Neural progenitor cell (in vitro differentiated cells): ENCODE results near the gene LHB. TPM values are rescaled to one million over a fixed set of nuclear protein-coding genes. Genes with fewer than 3 reads are reported as not detected.
"Not testable (repeated sequence)": the region's sequence is repeated elsewhere in the genome, so short reads cannot be mapped to it uniquely, and the experiment has no call there.

Experiments
- DNase-seq: peaks from one replicate; pipeline ENCODE4 v3.0.0-alpha.2; 2016; ENCODE audit warnings: low spot score
- H2AFZ ChIP-seq: fragments of 200-600 bp; sonication (generic); replicated peaks from 2 replicates; pipeline ENCODE4 v1.6.1; 2016; ENCODE audit warnings: antibody characterized with exemption
- H3F3A ChIP-seq: fragments of 200-600 bp; sonication (generic); 2 replicates; pipeline ENCODE4 v1.6.1; 2016; ENCODE audit warnings: antibody characterized with exemption, low read depth
- H3K27ac ChIP-seq: fragments of 200-600 bp; sonication (generic); 2 replicates; pipeline ENCODE4 v1.5.1; 2016; ENCODE audit warnings: mild to moderate bottlenecking
- H3K27me3 ChIP-seq: fragments of 200-600 bp; sonication (generic); 2 replicates; pipeline ENCODE4 v1.6.1; 2016; ENCODE audit warnings: mild to moderate bottlenecking, moderate library complexity
- H3K36me3 ChIP-seq: fragments of 200-600 bp; sonication (generic); 2 replicates; pipeline ENCODE4 v1.5.1; 2016
- H3K4me1 ChIP-seq: fragments of 200-600 bp; sonication (generic); 2 replicates; pipeline ENCODE4 v1.6.1; 2016; ENCODE audit warnings: mixed run types
- H3K4me2 ChIP-seq: fragments of 200-600 bp; sonication (generic); 2 replicates; pipeline ENCODE4 v1.6.1; 2016
- H3K4me3 ChIP-seq: fragments of 200-600 bp; sonication (generic); 2 replicates; pipeline ENCODE4 v1.5.1; 2016
- H3K79me2 ChIP-seq: fragments of 200-600 bp; sonication (generic); 2 replicates; pipeline ENCODE4 v1.6.1; 2016; ENCODE audit warnings: low read depth
- H3K9ac ChIP-seq: fragments of 200-600 bp; sonication (generic); 2 replicates; pipeline ENCODE4 v1.6.1; 2016
- H3K9me3 ChIP-seq: fragments of 200-600 bp; sonication (generic); 2 replicates; pipeline ENCODE4 v1.5.1; 2016; ENCODE audit warnings: low read depth
- H4K20me1 ChIP-seq: fragments of 200-600 bp; sonication (generic); 2 replicates; pipeline ENCODE4 v1.6.1; 2016; ENCODE audit warnings: low read depth
- H3K27ac Mint-ChIP-seq: 3 replicates; pipeline ENCODE4 v1.8.0; 2021; ENCODE audit warnings: mixed read lengths
- H3K27me3 Mint-ChIP-seq: 2 replicates; pipeline ENCODE4 v1.8.0; 2022; ENCODE audit warnings: low read depth, mild to moderate bottlenecking, inconsistent platforms, moderate library complexity, mixed read lengths; ENCODE audit not compliant: insufficient read depth
- H3K36me3 Mint-ChIP-seq: 3 replicates; pipeline ENCODE4 v1.8.0; 2021; ENCODE audit warnings: mixed read lengths
- H3K4me1 Mint-ChIP-seq: 3 replicates; pipeline ENCODE4 v1.8.0; 2021; ENCODE audit warnings: mixed read lengths
- H3K4me3 Mint-ChIP-seq: 3 replicates; pipeline ENCODE4 v1.8.0; 2021; ENCODE audit warnings: mild to moderate bottlenecking, moderate library complexity, mixed read lengths
- H3K9me3 Mint-ChIP-seq: 3 replicates; pipeline ENCODE4 v1.8.0; 2020; ENCODE audit warnings: mixed read lengths
- EZH2 ChIP-seq: fragments of 200-600 bp; sonication (generic); IDR thresholded peaks from 2 replicates; pipeline ENCODE4 v1.6.1; 2017; ENCODE audit warnings: antibody characterized with exemption, mild to moderate bottlenecking, moderate library complexity
- EZH2phosphoT487 ChIP-seq: fragments of 200-600 bp; sonication (generic); IDR thresholded peaks from 2 replicates; pipeline ENCODE4 v1.6.1; 2017; ENCODE audit warnings: antibody characterized with exemption
- total RNA-seq: library from RNA; depleted of rRNA; stranded (reverse); fragments of >200 nt; gene quantifications from 2 replicates; pipeline ENCODE4 v1.2.3, GENCODE V29; 2015; ENCODE audit warnings: low replicate concordance
- TF ChIP-seq, protein P1 (sequence below): fragments of 200-600 bp; sonication (generic); IDR thresholded peaks from 2 replicates; pipeline ENCODE4 v1.5.1; 2017; ENCODE audit warnings: antibody characterized with exemption, mild to moderate bottlenecking

The LHB gene
- total RNA-seq, 1 donor from 2014 or later, result not detected

GRCh38 chr19:49024233-49024632 lies 7.3 kb upstream of the LHB start, which contains the start of gene CGB3:
CGB3 (minus strand) TSS chr19:49024333; CDS start chr19:49023971, 362 bp downstream.
- not testable (repeated sequence) for H3K4me1 ChIP-seq, H3K36me3 Mint-ChIP-seq, H3K9me3 Mint-ChIP-seq, H3K27ac ChIP-seq, H3K79me2 ChIP-seq, DNase-seq, H3K4me3 Mint-ChIP-seq, H3K4me3 ChIP-seq, H3K36me3 ChIP-seq, H3K4me2 ChIP-seq, H3K27ac Mint-ChIP-seq, H3K9me3 ChIP-seq, H2AFZ ChIP-seq, H3F3A ChIP-seq, H4K20me1 ChIP-seq, H3K9ac ChIP-seq
- Mint-ChIP-seq H3K27me3 (peaks cover 17% of the 10 kb centered on the region), H3K4me1 (peaks cover 17% of the 10 kb centered on the region)
- H3K27me3 ChIP-seq, result peaks cover 30% of the 10 kb centered on the region

DNA sequence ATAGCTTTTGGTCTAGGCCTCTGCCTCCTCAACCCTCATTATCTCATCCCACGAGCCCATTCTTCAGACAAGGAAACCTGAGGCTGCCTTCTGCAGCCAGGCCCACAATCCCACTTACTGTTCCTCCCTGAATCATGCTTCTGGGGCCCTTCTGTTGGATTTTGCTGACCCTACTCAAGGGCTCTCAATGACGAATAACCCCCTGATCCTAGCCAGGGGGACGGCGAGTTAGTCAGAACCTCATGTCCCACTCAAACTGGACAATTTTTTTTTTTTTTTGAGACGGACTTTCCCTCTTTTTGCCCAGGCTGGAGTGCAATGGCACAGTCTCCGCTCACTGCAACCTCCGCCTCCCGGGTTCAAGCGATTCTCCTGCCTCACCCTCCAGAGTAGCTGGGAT lies 5.2 kb upstream of the LHB start:
- H3K9ac ChIP-seq, result no peak overlapping the region
- peaks cover 51% of the 10 kb centered on the region for H3K27me3 ChIP-seq
- Mint-ChIP-seq H3K4me1 (peaks cover 19% of the 10 kb centered on the region), H3K36me3 (no peaks in the 10 kb centered on the region), H3K27ac (no peak overlapping the region), H3K4me3 (no peak overlapping the region), H3K9me3 (peaks cover 2% of the 10 kb centered on the region), H3K27me3 (peaks cover 26% of the 10 kb centered on the region)
- no peak for DNase-seq
- H3K9me3 ChIP-seq, result no peaks in the 10 kb centered on the region
- H3K79me2 ChIP-seq, result no peaks in the 10 kb centered on the region
- peaks cover 12% of the 10 kb centered on the region for H3K4me1 ChIP-seq
- no peak overlapping the region for H2AFZ ChIP-seq
- TF ChIP-seq, protein P1, sequence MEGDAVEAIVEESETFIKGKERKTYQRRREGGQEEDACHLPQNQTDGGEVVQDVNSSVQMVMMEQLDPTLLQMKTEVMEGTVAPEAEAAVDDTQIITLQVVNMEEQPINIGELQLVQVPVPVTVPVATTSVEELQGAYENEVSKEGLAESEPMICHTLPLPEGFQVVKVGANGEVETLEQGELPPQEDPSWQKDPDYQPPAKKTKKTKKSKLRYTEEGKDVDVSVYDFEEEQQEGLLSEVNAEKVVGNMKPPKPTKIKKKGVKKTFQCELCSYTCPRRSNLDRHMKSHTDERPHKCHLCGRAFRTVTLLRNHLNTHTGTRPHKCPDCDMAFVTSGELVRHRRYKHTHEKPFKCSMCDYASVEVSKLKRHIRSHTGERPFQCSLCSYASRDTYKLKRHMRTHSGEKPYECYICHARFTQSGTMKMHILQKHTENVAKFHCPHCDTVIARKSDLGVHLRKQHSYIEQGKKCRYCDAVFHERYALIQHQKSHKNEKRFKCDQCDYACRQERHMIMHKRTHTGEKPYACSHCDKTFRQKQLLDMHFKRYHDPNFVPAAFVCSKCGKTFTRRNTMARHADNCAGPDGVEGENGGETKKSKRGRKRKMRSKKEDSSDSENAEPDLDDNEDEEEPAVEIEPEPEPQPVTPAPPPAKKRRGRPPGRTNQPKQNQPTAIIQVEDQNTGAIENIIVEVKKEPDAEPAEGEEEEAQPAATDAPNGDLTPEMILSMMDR, result no peak
- TF ChIP-seq EZH2, result no peak
- TF ChIP-seq EZH2phosphoT487, result no peak
- peaks cover 8% of the 10 kb centered on the region for H4K20me1 ChIP-seq
- H3K4me3 ChIP-seq, result no peak overlapping the region
- H3K36me3 ChIP-seq, result no peaks in the 10 kb centered on the region
- no peak overlapping the region for H3K27ac ChIP-seq
- peaks cover 20% of the 10 kb centered on the region for H3F3A ChIP-seq
- H3K4me2 ChIP-seq, result no peak overlapping the region

DNA sequence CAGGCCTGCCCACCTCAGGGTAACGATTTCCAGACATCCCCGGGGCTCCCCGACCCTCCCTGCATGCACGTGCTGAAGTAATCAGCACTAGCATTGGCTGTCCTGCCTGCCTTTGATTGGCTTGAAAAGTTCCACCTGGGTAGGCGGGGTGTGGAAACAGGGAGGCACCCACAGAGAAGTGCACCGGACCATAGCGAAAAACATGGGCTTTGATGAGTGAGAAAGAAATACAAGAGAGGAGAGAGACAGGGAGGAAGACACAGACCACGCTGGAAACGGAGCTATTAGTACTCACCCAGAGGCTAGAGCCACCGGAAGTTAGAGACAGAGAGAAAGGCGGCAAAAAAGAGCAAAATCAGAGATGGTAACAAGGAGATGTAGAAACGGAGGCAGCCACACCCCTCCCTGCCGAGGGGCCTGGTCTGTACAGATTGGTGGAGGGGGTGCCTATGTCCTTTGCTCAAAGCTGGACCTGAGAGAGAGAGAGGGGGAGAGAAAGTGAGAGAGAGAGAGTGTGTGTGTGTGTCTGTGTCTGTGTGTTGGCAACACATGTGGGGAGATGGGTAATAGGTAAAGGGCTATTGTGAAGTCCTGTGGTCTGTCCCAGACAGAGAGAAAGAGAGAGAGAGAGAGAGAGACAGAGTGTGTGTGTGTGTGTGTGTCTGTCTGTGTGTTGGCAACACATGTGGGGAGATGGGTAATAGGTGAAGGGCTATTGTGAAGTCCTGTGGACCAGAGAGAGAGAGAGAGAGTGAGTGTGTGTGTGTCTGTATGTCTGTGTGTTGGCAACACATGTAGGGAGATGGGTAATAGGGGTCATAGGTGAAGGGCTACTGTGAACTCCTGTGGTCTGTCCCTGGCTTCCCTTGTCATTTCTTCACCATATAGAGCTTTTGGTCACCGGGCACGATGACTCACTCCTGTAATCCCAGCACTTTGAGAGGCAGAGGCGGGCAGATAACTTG lies 4.3 kb upstream of the LHB start:
- no peak overlapping the region for H3K9ac ChIP-seq

More for the DNA sequence above, 4.3 kb upstream of the LHB start:
- Mint-ChIP-seq H3K4me3 (no peak overlapping the region), H3K9me3 (peaks cover 2% of the 10 kb centered on the region), H3K4me1 (peaks cover 19% of the 10 kb centered on the region), H3K36me3 (no peaks in the 10 kb centered on the region), H3K27me3 (peaks cover 29% of the 10 kb centered on the region), H3K27ac (no peak overlapping the region)
- no peak for DNase-seq
- H3K79me2 ChIP-seq, result no peaks in the 10 kb centered on the region
- peaks cover 52% of the 10 kb centered on the region for H3K27me3 ChIP-seq
- no peaks in the 10 kb centered on the region for H3K36me3 ChIP-seq
- TF ChIP-seq, protein P1, result no peak
- no peak for TF ChIP-seq EZH2phosphoT487
- TF ChIP-seq EZH2, result no peak
- H2AFZ ChIP-seq, result no peak overlapping the region
- no peak overlapping the region for H3K27ac ChIP-seq
- no peak overlapping the region for H3K4me3 ChIP-seq
- H3K4me1 ChIP-seq, result peaks cover 12% of the 10 kb centered on the region
- H4K20me1 ChIP-seq, result peaks cover 8% of the 10 kb centered on the region
- H3F3A ChIP-seq, result peaks cover 21% of the 10 kb centered on the region
- no peak overlapping the region for H3K4me2 ChIP-seq
- no peaks in the 10 kb centered on the region for H3K9me3 ChIP-seq
